Endothelial cell of umbilical vein (primary cell): ENCODE measurements around the gene KIAA1958. TPM values are rescaled to one million over a fixed set of nuclear protein-coding genes. Genes with fewer than 3 reads are reported as not detected.

Source experiments
- BruUV-seq: library from RNA; stranded (reverse); fragments of 400-500 nt; replicated peaks from 2 replicates; lab custom pipeline; 2021; lab: Mats Ljungman, UMichigan
- CTCF ChIA-PET: fragments of 300-600, 350-600 bp; sonication (Branson Sonifier 250); formaldehyde crosslinking; loops from one replicate; lab custom pipeline; 2021; ENCODE audit warnings: antibody characterized with exemption, inconsistent platforms; lab: Charles Lee
- POLR2A ChIA-PET: fragments of 300-600, 350-600 bp; sonication (Branson Sonifier 250); formaldehyde crosslinking; loops from one replicate; lab custom pipeline; 2021; ENCODE audit warnings: antibody characterized with exemption, inconsistent platforms; lab: Charles Lee
- DNase-seq: peaks from one replicate; pipeline ENCODE4 v3.0.0-alpha.2; 2011; ENCODE audit warnings: low read depth, low spot score
- FAIRE-seq: peaks from 2 replicates; lab custom pipeline; 2011; peaks lifted over from hg19 to GRCh38; lab: Jason Lieb, UNC
- H2AFZ ChIP-seq: 2 replicates; pipeline ENCODE4 v1.6.0; 2012; ENCODE audit warnings: low read depth, low read length, control low read depth, inconsistent platforms
- H3K27ac ChIP-seq: 2 replicates; pipeline ENCODE4 v1.5.1; 2011; ENCODE audit warnings: low read depth, mild to moderate bottlenecking, control low read depth, low read length, moderate library complexity; ENCODE audit not compliant: insufficient read depth
- H3K27me3 ChIP-seq, 2 experiments: 2 replicates each; pipeline versions ENCODE4 v1.6.0 to v1.6.1; 2011; ENCODE audit warnings: low read length in 2 of 2, mixed read lengths in 1 of 2; ENCODE audit not compliant: control insufficient read depth in 2 of 2, insufficient read depth in 2 of 2
- H3K36me3 ChIP-seq, 2 experiments: 2 replicates in 1 of 2; 3 replicates in 1 of 2; pipeline ENCODE4 v1.5.1; 2011; ENCODE audit warnings: low read length in 2 of 2, mild to moderate bottlenecking in 1 of 2, moderate library complexity in 1 of 2; ENCODE audit not compliant: control insufficient read depth in 2 of 2, insufficient read depth in 2 of 2; ENCODE audit errors: extremely low read depth in 1 of 2
- H3K4me1 ChIP-seq: 3 replicates; pipeline ENCODE4 v1.5.1; 2011; ENCODE audit warnings: mild to moderate bottlenecking, low read length; ENCODE audit not compliant: control insufficient read depth, insufficient read depth; ENCODE audit errors: extremely low read depth
- H3K4me2 ChIP-seq: 2 replicates; pipeline ENCODE4 v1.6.1; 2011; ENCODE audit warnings: low read length, control low read depth, mixed read lengths; ENCODE audit not compliant: insufficient read depth
- H3K4me3 ChIP-seq, 3 experiments: fragments of 200-600 bp in 1 of 3; sonication (generic), shearing (Covaris generic) in 1 of 3; replicated peaks in 1 of 3; 2 replicates each; pipeline ENCODE4 v1.5.1; 2011 to 2016; ENCODE audit warnings: control low read depth in 3 of 3, low read length in 3 of 3, mild to moderate bottlenecking in 2 of 3, inconsistent platforms in 1 of 3, low read depth in 1 of 3, moderate library complexity in 1 of 3; ENCODE audit not compliant: insufficient read depth in 1 of 3
- H3K79me2 ChIP-seq: 2 replicates; pipeline ENCODE4 v1.6.0; 2012; ENCODE audit warnings: low read length, inconsistent platforms; ENCODE audit not compliant: control insufficient read depth, insufficient read depth
- H3K9ac ChIP-seq: replicated peaks from 2 replicates; pipeline ENCODE3; 2011; ENCODE audit warnings: low read length, control low read depth; ENCODE audit not compliant: insufficient read depth; ENCODE audit errors: extremely low read depth
- H3K9me1 ChIP-seq: replicated peaks from 3 replicates; pipeline ENCODE4 v1.6.0; 2011; ENCODE audit warnings: mild to moderate bottlenecking, low read length; ENCODE audit not compliant: control insufficient read depth, insufficient read depth; ENCODE audit errors: extremely low read depth
- H3K9me3 ChIP-seq: replicated peaks from 2 replicates; pipeline ENCODE4 v1.5.1; 2012; ENCODE audit warnings: low read length, inconsistent platforms; ENCODE audit not compliant: control insufficient read depth, insufficient read depth
- H4K20me1 ChIP-seq: replicated peaks from 2 replicates; pipeline ENCODE3; 2011; ENCODE audit warnings: mild to moderate bottlenecking, low read length; ENCODE audit not compliant: control insufficient read depth, insufficient read depth; ENCODE audit errors: extremely low read depth
- CTCF ChIP-seq, 2 donors: IDR thresholded peaks; 1 replicate in 1 of 2; 2 replicates in 1 of 2; pipeline ENCODE4 v1.5.1; 2011; ENCODE audit warnings: low read length in 2 of 2, mild to moderate bottlenecking in 2 of 2, moderate library complexity in 2 of 2, control low read depth in 1 of 2, inconsistent platforms in 1 of 2, low read depth in 1 of 2; ENCODE audit not compliant: insufficient read depth in 1 of 2; ENCODE audit errors: extremely low read depth in 1 of 2
- EZH2 ChIP-seq: IDR thresholded peaks from 2 replicates; pipeline ENCODE4 v1.6.1; 2012; ENCODE audit warnings: borderline replicate concordance, low read depth, mild to moderate bottlenecking, moderate library complexity, low read length, inconsistent platforms; ENCODE audit not compliant: severe bottlenecking
- FOS ChIP-seq: IDR thresholded peaks from 2 replicates; pipeline ENCODE4 v1.6.1; 2011; ENCODE audit warnings: mild to moderate bottlenecking, low read length, moderate library complexity, borderline replicate concordance; ENCODE audit not compliant: insufficient read depth
- GATA2 ChIP-seq: IDR thresholded peaks from 2 replicates; pipeline ENCODE4 v1.7.0; 2011; ENCODE audit warnings: low read depth, mild to moderate bottlenecking, moderate library complexity, mixed read lengths, low read length; ENCODE audit not compliant: insufficient read length, insufficient read depth
- JUN ChIP-seq: IDR thresholded peaks from 2 replicates; pipeline ENCODE4 v1.6.1; 2011; ENCODE audit warnings: borderline replicate concordance, low read depth; ENCODE audit not compliant: insufficient read length, insufficient read depth
- MAX ChIP-seq: IDR thresholded peaks from 2 replicates; pipeline ENCODE4 v1.6.1; 2011; ENCODE audit not compliant: insufficient read depth, insufficient read length
- MYC ChIP-seq: IDR thresholded peaks from one replicate; pipeline ENCODE4 v1.6.1; 2011; ENCODE audit warnings: mild to moderate bottlenecking, low read depth, low read length
- POLR2A ChIP-seq: IDR thresholded peaks from 2 replicates; pipeline ENCODE4 v1.6.1; 2012; ENCODE audit warnings: low read depth, mild to moderate bottlenecking, control low read depth, low read length
- POLR2AphosphoS5 ChIP-seq: IDR thresholded peaks from 2 replicates; pipeline ENCODE4 v1.6.1; 2012; ENCODE audit warnings: low read depth, mild to moderate bottlenecking, control low read depth, low read length, moderate library complexity; ENCODE audit not compliant: insufficient read depth
- dilution Hi-C: fragments of 300-500 bp; cut with MboI; formaldehyde crosslinking; loops from one replicate; pipeline ENCODE4 v1.15.0; 2019; ENCODE audit warnings: low sequenced_read_pairs; ENCODE audit not compliant: extremely low pct_ligation_motif_present
- intact Hi-C: fragments of 100-400 bp; cut with micrococcal nuclease; formaldehyde crosslinking; loops from one replicate; pipeline ENCODE4 v1.10.0; 2022
- polyA plus RNA-seq, 4 experiments: library from polyadenylated mRNA; depleted of rRNA in 3 of 4; stranded (reverse) in 3 of 4; unstranded in 1 of 4; fragments of >200 nt; gene quantifications; 2 replicates each; pipeline versions ENCODE4 v1.2.1 to v1.2.3, GENCODE V29; 2011 to 2012; ENCODE audit warnings: missing spikeins in 1 of 4
- total RNA-seq: library from RNA; stranded (reverse); gene quantifications from 2 replicates; pipeline ENCODE4 v1.2.3, GENCODE V29; 2021

The KIAA1958 gene
- total and polyA plus RNA-seq, 2 donors (not counting 3 experiments of a cell fraction or from before 2014, with no cell fraction given) = 1.7 to 5.0 TPM

GRCh38 chr9:112647596-112647995, 161.0 kb downstream of the KIAA1958 start:
- DNase-seq (no peak), FAIRE-seq (no peak)
- Histone ChIP-seq H4K20me1 (no peaks in the 10 kb centered on the region), H3K4me3 (no peak overlapping the region), H2AFZ (no peak overlapping the region), H3K36me3 (no peaks in the 10 kb centered on the region), H3K27me3 (no peaks in the 10 kb centered on the region), H3K9ac (no peak overlapping the region), H3K4me2 (no peak overlapping the region), H3K9me1 (no peaks in the 10 kb centered on the region), H3K4me1 (no peaks in the 10 kb centered on the region), H3K9me3 (no peaks in the 10 kb centered on the region), H3K27ac (no peak overlapping the region), H3K79me2 (no peaks in the 10 kb centered on the region)
- no TSS peak for BruUV-seq
- TF ChIP-seq MAX = no peak
- no peak for TF ChIP-seq CTCF (IDR thresholded peaks at IDR 0.05; ENCODE audit: extremely low read depth in 1 of 2, insufficient read depth in 1 of 2, low read depth in 1 of 2, low read length in 2 of 2)
- TF ChIP-seq POLR2A = no peak
- no peak for TF ChIP-seq POLR2AphosphoS5
- no peak for TF ChIP-seq GATA2
- TF ChIP-seq EZH2 = no peak
- TF ChIP-seq JUN = no peak
- no peak for TF ChIP-seq MYC
- TF ChIP-seq FOS = no peak
- ChIA-PET CTCF (no interaction called here), POLR2A (no interaction called here)
- dilution Hi-C loops = no loop called here
- intact Hi-C loops = no loop called here
